ENCODE results near the gene OR6S1. TPM values are rescaled to one million over a fixed set of nuclear protein-coding genes. Genes with fewer than 3 reads are reported as not detected.

Gene OR6S1
- total RNA-seq, 2 experiments from 2014 or later = not detected

DNA sequence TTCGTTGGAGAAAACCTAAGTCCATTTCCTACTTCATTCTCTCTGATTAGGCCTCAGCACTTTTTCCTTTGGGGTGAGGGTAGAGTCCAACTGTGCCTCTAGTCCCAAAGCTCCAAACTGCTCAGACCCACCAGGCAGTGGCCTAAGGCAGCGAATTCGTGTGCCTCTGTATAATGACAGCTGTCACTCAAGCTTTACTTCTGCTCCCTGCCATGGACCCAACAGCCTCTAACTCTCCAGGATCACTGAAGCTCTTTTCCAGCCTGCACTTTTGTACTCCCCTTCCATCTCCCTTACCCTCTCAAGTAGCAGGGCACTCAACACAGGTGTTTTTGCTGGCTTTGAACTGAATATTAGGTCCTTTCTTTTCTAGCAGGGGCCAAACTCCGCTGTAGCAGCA, 14.8 kb upstream of the OR6S1 start:
- no peak overlapping the region for H3K27ac Mint-ChIP-seq
- TF ChIP-seq, protein P1, sequence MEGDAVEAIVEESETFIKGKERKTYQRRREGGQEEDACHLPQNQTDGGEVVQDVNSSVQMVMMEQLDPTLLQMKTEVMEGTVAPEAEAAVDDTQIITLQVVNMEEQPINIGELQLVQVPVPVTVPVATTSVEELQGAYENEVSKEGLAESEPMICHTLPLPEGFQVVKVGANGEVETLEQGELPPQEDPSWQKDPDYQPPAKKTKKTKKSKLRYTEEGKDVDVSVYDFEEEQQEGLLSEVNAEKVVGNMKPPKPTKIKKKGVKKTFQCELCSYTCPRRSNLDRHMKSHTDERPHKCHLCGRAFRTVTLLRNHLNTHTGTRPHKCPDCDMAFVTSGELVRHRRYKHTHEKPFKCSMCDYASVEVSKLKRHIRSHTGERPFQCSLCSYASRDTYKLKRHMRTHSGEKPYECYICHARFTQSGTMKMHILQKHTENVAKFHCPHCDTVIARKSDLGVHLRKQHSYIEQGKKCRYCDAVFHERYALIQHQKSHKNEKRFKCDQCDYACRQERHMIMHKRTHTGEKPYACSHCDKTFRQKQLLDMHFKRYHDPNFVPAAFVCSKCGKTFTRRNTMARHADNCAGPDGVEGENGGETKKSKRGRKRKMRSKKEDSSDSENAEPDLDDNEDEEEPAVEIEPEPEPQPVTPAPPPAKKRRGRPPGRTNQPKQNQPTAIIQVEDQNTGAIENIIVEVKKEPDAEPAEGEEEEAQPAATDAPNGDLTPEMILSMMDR (IDR thresholded peaks at IDR 0.05) = no peak
- CTCF ChIA-PET = interaction anchor here (0.6 to 5.7 kb wide), 2 partner anchors 35 to 43 kb away, joined by 3 to 27 read pairs; no protein-coding TSS in a partner anchor
- H3K36me3 Mint-ChIP-seq (ENCODE audit: low read depth) = no peaks in the 10 kb centered on the region
- no peak overlapping the region for H3K4me3 ChIP-seq (ENCODE audit: low read length)
- DNase-seq = no peak
- H3K27me3 Mint-ChIP-seq = peaks cover 75% of the 10 kb centered on the region
- no peaks in the 10 kb centered on the region for H3K9me3 Mint-ChIP-seq
- no peak overlapping the region for H3K4me3 Mint-ChIP-seq
- POLR2A ChIA-PET = no interaction called here
- H3K4me1 ChIP-seq (ENCODE audit: insufficient read depth, low read length) = peaks cover 25% of the 10 kb centered on the region
- H3K27ac ChIP-seq (ENCODE audit: low read depth in 1 of 2, low read length in 2 of 2) = no peak overlapping the region
- ATAC-seq (ENCODE audit: poor library complexity) = no peak
- H3K36me3 ChIP-seq (ENCODE audit: insufficient read depth, low read length) = no peaks in the 10 kb centered on the region
- H3K9me3 ChIP-seq (ENCODE audit: control insufficient read depth in 1 of 2, insufficient read depth in 1 of 2, low read length in 2 of 2) = peaks cover 0 to 6% of the 10 kb centered on the region in 2 experiments
- intact Hi-C loops (cut with DNase I, micrococcal nuclease) = no loop called here
- H3K4me1 Mint-ChIP-seq (ENCODE audit: low read depth) = peaks cover 28% of the 10 kb centered on the region
- H3K27me3 ChIP-seq (ENCODE audit: control insufficient read depth in 1 of 2, insufficient read depth in 2 of 2, low read length in 2 of 2) = peaks cover 36 to 51% of the 10 kb centered on the region in 2 experiments

DNA sequence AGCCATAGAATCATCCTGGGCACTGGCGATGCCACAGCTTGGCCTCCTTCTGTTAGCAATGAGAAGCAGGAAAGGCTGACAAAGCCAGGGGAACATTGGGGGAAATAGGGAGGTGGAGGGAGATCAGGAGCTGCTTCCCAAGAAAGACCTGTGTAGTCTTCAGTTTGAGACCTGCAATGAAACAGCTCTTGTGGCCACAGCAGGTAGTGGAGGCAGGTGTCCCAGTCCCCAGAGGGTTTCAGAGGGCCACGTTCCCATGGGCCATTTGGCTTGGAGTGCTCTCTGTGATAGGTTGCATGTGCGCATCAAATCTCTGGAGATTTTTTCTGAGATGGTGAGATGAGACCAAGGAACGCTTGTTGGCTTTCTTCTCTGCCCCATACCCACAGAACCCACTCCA, 14.4 kb upstream of the OR6S1 start:
- Histone ChIP-seq H3K27me3 (ENCODE audit: control insufficient read depth in 1 of 2, insufficient read depth in 2 of 2, low read length in 2 of 2) (peaks cover 36 to 52% of the 10 kb centered on the region in 2 experiments), H3K27ac (ENCODE audit: low read depth in 1 of 2, low read length in 2 of 2) (no peak overlapping the region), H3K4me3 (ENCODE audit: low read length) (no peak overlapping the region), H3K36me3 (ENCODE audit: insufficient read depth, low read length) (no peaks in the 10 kb centered on the region), H3K9me3 (ENCODE audit: control insufficient read depth in 1 of 2, insufficient read depth in 1 of 2, low read length in 2 of 2) (peaks cover 0 to 6% of the 10 kb centered on the region in 2 experiments), H3K4me1 (ENCODE audit: insufficient read depth, low read length) (peaks cover 25% of the 10 kb centered on the region)
- TF ChIP-seq, protein P1 (IDR thresholded peaks at IDR 0.05) = no peak
- Mint-ChIP-seq H3K27me3 (peaks cover 77% of the 10 kb centered on the region), H3K27ac (no peak overlapping the region), H3K36me3 (ENCODE audit: low read depth) (no peaks in the 10 kb centered on the region), H3K9me3 (no peaks in the 10 kb centered on the region), H3K4me1 (ENCODE audit: low read depth) (peaks cover 27% of the 10 kb centered on the region), H3K4me3 (no peak overlapping the region)
- intact Hi-C loops (cut with DNase I, micrococcal nuclease) = no loop called here
- CTCF ChIA-PET = interaction anchor here (0.6 kb wide), 1 partner anchor 43 kb away, joined by 3 read pairs; no protein-coding TSS in a partner anchor
- POLR2A ChIA-PET = no interaction called here
- DNase-seq = no peak
- ATAC-seq (ENCODE audit: poor library complexity) = no peak

DNA sequence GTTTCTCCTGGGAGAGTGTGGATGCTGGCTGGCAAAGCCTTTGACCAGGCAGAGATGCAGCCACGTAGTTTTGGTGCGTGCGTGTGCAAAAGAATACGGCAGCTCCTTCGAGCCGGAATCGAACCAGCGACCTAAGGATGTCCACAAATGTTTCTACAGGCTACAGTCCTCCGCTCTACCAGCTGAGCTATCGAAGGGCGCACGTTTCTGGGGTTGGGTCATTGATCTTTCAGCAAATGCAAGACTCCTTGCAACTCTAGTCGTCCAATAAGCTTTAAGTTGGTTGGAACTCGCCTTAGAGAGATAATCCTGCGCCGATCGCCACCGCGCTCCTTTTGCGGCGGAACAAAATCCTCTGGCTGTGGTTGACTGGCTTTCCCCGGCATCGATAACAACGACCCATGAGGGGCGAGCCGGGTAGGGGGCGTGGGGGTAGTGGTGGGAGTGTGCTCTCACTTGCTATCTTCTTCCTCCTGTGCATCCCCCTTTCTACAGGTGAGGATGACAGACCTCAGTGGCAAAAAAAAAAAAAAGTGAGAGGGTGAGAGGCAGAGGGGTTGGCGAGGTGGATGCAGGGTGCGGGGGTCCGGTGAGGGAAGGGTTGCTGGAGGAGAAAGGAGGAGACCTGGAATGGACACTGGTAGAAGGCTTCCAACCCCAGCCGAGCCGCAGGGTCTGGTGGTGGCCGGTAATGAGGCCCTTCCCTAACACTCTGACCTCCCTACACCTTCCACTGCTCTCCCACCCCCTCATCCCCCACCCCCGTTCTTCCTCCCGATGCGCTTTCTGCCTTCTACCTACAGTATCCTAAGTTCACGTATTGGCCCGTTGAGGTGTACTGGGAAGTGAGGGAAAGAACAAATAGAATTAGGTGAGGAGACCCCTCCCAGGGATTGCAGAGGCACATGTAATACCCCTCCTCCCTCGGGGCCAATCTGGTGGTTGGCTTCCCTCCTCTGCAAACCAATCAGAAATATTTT, 11.8 kb upstream of the OR6S1 start:
- peak; percentile 51 for ATAC-seq (ENCODE audit: poor library complexity)
- peak overlapping the region; percentile 52 for H3K4me3 Mint-ChIP-seq
- Histone ChIP-seq H3K36me3 (ENCODE audit: insufficient read depth, low read length) (no peaks in the 10 kb centered on the region), H3K4me1 (ENCODE audit: insufficient read depth, low read length) (peaks cover 22% of the 10 kb centered on the region), H3K27ac (ENCODE audit: low read depth in 1 of 2, low read length in 2 of 2) (no peak overlapping the region), H3K9me3 (ENCODE audit: control insufficient read depth in 1 of 2, insufficient read depth in 1 of 2, low read length in 2 of 2) (peaks cover 0 to 6% of the 10 kb centered on the region in 2 experiments), H3K27me3 (ENCODE audit: control insufficient read depth in 1 of 2, insufficient read depth in 2 of 2, low read length in 2 of 2) (peaks cover 36 to 58% of the 10 kb centered on the region in 2 experiments), H3K4me3 (ENCODE audit: low read length) (peak overlapping the region; percentile 3)
- TF ChIP-seq, protein P1 (IDR thresholded peaks at IDR 0.05) = no peak
- DNase-seq = peak in 7 of 14 experiments; percentile 27 to 68 (median 36)
- intact Hi-C loops (cut with DNase I, micrococcal nuclease) = loop anchor here in 1 of 2 experiments (2.0 kb wide), 1 partner anchor 20 kb away; no protein-coding TSS in a partner anchor
- H3K27ac Mint-ChIP-seq = peak overlapping the region; percentile 5
- H3K9me3 Mint-ChIP-seq = no peaks in the 10 kb centered on the region
- H3K4me1 Mint-ChIP-seq (ENCODE audit: low read depth) = peaks cover 27% of the 10 kb centered on the region
- H3K27me3 Mint-ChIP-seq = peaks cover 75% of the 10 kb centered on the region
- no peaks in the 10 kb centered on the region for H3K36me3 Mint-ChIP-seq (ENCODE audit: low read depth)
- CTCF ChIA-PET = interaction anchor here (1.0 kb wide), 1 partner anchor 38 kb away, joined by 5 read pairs; no protein-coding TSS in a partner anchor
- POLR2A ChIA-PET = interaction anchor here (0.7 to 2.0 kb wide), 4 partner anchors 21 to 198 kb away, joined by 3 to 9 read pairs (median 4); partner anchors contain the start of genes APEX1 and OSGEP
